HepG2 (cell line): ENCODE data around the gene APOC3. TPM values are rescaled to one million over a fixed set of nuclear protein-coding genes. Genes with fewer than 3 reads are reported as not detected.
A peak's percentile ranks its signal among the peaks of the same experiment; 100 is the strongest.

Experiments
- ATF2 ChIP-seq: sonication (generic); formaldehyde crosslinking; IDR thresholded peaks from 2 replicates; pipeline ENCODE4 v1.4.0; 2020; ENCODE audit warnings: missing genetic modification reagents
- BORCS8-MEF2B ChIP-seq: sonication (generic); formaldehyde crosslinking; IDR thresholded peaks from 2 replicates; pipeline ENCODE4 v1.8.0; 2022; ENCODE audit warnings: mild to moderate bottlenecking, missing genetic modification reagents
- DNMT1 ChIP-seq: sonication (generic); formaldehyde crosslinking; IDR thresholded peaks from 2 replicates; pipeline ENCODE4 v1.5.1; 2020; ENCODE audit warnings: mild to moderate bottlenecking, missing genetic modification reagents
- FOXA3 ChIP-seq: IDR thresholded peaks from 2 replicates; pipeline ENCODE4 v1.6.1; 2016; ENCODE audit warnings: missing genetic modification reagents, missing compliant biosample characterization
- GZF1 ChIP-seq: sonication (generic); formaldehyde crosslinking; IDR thresholded peaks from 2 replicates; pipeline ENCODE4 v1.5.1; 2020; ENCODE audit warnings: mild to moderate bottlenecking, missing genetic modification reagents
- HINFP ChIP-seq: sonication (generic); formaldehyde crosslinking; IDR thresholded peaks from 2 replicates; pipeline ENCODE4 v1.4.0; 2020; ENCODE audit warnings: low read depth, mild to moderate bottlenecking, missing genetic modification reagents
- HNF1B ChIP-seq: sonication (generic); formaldehyde crosslinking; IDR thresholded peaks from 2 replicates; pipeline ENCODE4 v1.5.1; 2020; ENCODE audit warnings: mild to moderate bottlenecking, moderate library complexity, missing genetic modification reagents
- HOXA7 ChIP-seq: sonication (generic); formaldehyde crosslinking; IDR thresholded peaks from 2 replicates; pipeline ENCODE4 v1.8.1; 2022; ENCODE audit warnings: mild to moderate bottlenecking, missing genetic modification reagents, moderate library complexity
- KLF15 ChIP-seq: sonication (generic); formaldehyde crosslinking; IDR thresholded peaks from 2 replicates; pipeline ENCODE4 v1.8.1; 2023; ENCODE audit warnings: borderline replicate concordance, mild to moderate bottlenecking, inconsistent platforms, missing genetic modification reagents, mixed read lengths
- KLF16 ChIP-seq, 2 experiments: sonication (generic) in 1 of 2; formaldehyde crosslinking in 1 of 2; IDR thresholded peaks; 2 replicates each; pipeline versions ENCODE4 v1.6.1 to v1.8.0; 2016 to 2023; ENCODE audit warnings: missing genetic modification reagents in 2 of 2, missing compliant biosample characterization in 1 of 2
- MTF2 ChIP-seq: sonication (generic); formaldehyde crosslinking; IDR thresholded peaks from 2 replicates; pipeline ENCODE4 v1.5.0; 2020; ENCODE audit warnings: missing genetic modification reagents, borderline replicate concordance
- RXRA ChIP-seq: sonication (generic); formaldehyde crosslinking; IDR thresholded peaks from 2 replicates; pipeline ENCODE4 v1.5.1; 2020; ENCODE audit warnings: missing genetic modification reagents
- SYNCRIP ChIP-seq: fragments of 200-400 bp; formaldehyde crosslinking; IDR thresholded peaks from 2 replicates; pipeline ENCODE4 v1.6.1; 2018; ENCODE audit warnings: mild to moderate bottlenecking, low read depth, low read length; ENCODE audit not compliant: insufficient read depth
- TCF12 ChIP-seq, 2 experiments: fragments of 450-650 bp in 1 of 2; sonication (generic) in 1 of 2; formaldehyde crosslinking in 1 of 2; IDR thresholded peaks; 2 replicates each; pipeline versions ENCODE4 v1.6.1 to v1.8.0; 2017 to 2022; ENCODE audit warnings: antibody characterized with exemption in 1 of 2, mild to moderate bottlenecking in 1 of 2, missing genetic modification reagents in 1 of 2, moderate library complexity in 1 of 2
- TGIF2 ChIP-seq: IDR thresholded peaks from 2 replicates; pipeline ENCODE4 v1.6.1; 2016; ENCODE audit warnings: control low read depth, missing compliant biosample characterization
- TMF1 ChIP-seq: sonication (generic); formaldehyde crosslinking; IDR thresholded peaks from 2 replicates; pipeline ENCODE4 v1.8.1; 2022; ENCODE audit warnings: low read depth, missing genetic modification reagents
- ZNF224 ChIP-seq: sonication (generic); formaldehyde crosslinking; IDR thresholded peaks from 2 replicates; pipeline ENCODE4 v1.5.0; 2020; ENCODE audit warnings: mild to moderate bottlenecking, missing genetic modification reagents
- ZNF543 ChIP-seq: sonication (generic); formaldehyde crosslinking; IDR thresholded peaks from 2 replicates; pipeline ENCODE4 v1.4.0; 2020; ENCODE audit warnings: mild to moderate bottlenecking, missing genetic modification reagents
- ZNF558 ChIP-seq: sonication (generic); formaldehyde crosslinking; IDR thresholded peaks from 2 replicates; pipeline ENCODE4 v1.9.0; 2022; ENCODE audit warnings: mild to moderate bottlenecking, missing genetic modification reagents, borderline replicate concordance
- ZNF687 ChIP-seq: sonication (generic); formaldehyde crosslinking; IDR thresholded peaks from 2 replicates; pipeline ENCODE4 v1.5.1; 2020; ENCODE audit warnings: mild to moderate bottlenecking, missing genetic modification reagents, moderate library complexity
- polyA plus RNA-seq, 8 experiments: library from polyadenylated mRNA; depleted of rRNA in 3 of 8; stranded (reverse) in 7 of 8; unstranded in 1 of 8; fragments of >200 nt; fragmentation: Illumina TruSeq in 4 of 8; extraction: Trizol in 4 of 8; gene quantifications; 2 replicates each; pipeline versions ENCODE4 v1.2.1 to v1.2.3, GENCODE V29; 2011 to 2016; ENCODE audit warnings: low read depth in 4 of 8, missing spikeins in 1 of 8, mixed read lengths in 1 of 8; ENCODE audit not compliant: insufficient read depth in 1 of 8
- total RNA-seq, 5 experiments: library from RNA; depleted of rRNA; stranded (reverse); fragments of >200 nt; fragmentation: Illumina TruSeq; extraction: Trizol; gene quantifications; 2 replicates each; pipeline ENCODE4 v1.2.3, GENCODE V29; 2016; ENCODE audit warnings: low read depth in 1 of 5

APOC3 gene
- total and polyA plus RNA-seq, 2 of the 13 experiments (the other 11 are each of a cell fraction or from before 2014, with no cell fraction given), result 314 to 687 TPM

- peak; percentile 99 for TF ChIP-seq ZNF687 (CRISPR knock-in tag)
- peak; percentile 63 for TF ChIP-seq RXRA (CRISPR knock-in tag)
- peak in 1 of 2 experiments; percentile 82; a peak in 2 of 4 replicates for TF ChIP-seq KLF16 (CRISPR knock-in tag; IDR thresholded peaks at IDR 0.05)
- 0 out of 2 replicates have a peak, but pooled peaks have one; percentile 6 for TF ChIP-seq ZNF543
- peak; percentile 68; the same call in 1 of the 2 replicates for TF ChIP-seq BORCS8-MEF2B
- TF ChIP-seq MTF2 (CRISPR knock-in tag), result no peak
- TF ChIP-seq TMF1 (CRISPR knock-in tag), result 0 out of 2 replicates have a peak, but pooled peaks have one; percentile 50
- peak; percentile 59; the same call in 1 of the 2 replicates for TF ChIP-seq FOXA3 (CRISPR knock-in tag)
- 0 out of 2 replicates have a peak, but pooled peaks have one; percentile 24 for TF ChIP-seq HINFP (CRISPR knock-in tag)
- no peak; the same call in 1 of the 2 replicates for TF ChIP-seq ZNF558 (CRISPR knock-in tag)
- peak; percentile 68; the same call in 1 of the 2 replicates for TF ChIP-seq ZNF224 (CRISPR knock-in tag)
- TF ChIP-seq HOXA7, result 0 out of 2 replicates have a peak, but pooled peaks have one; percentile 33
- 0 out of 2 replicates have a peak, but pooled peaks have one; percentile 4 for TF ChIP-seq DNMT1
- TF ChIP-seq KLF15, result no peak
- TF ChIP-seq GZF1 (CRISPR knock-in tag), result no peak
- TF ChIP-seq TGIF2 (CRISPR knock-in tag), result peak; percentile 35; the same call in 1 of the 2 replicates
- TF ChIP-seq HNF1B, result peak; percentile 11; the same call in 1 of the 2 replicates
- TF ChIP-seq TCF12 (IDR thresholded peaks at IDR 0.05), result no peak
- TF ChIP-seq TCF12 (CRISPR knock-in tag; IDR thresholded peaks at IDR 0.05), result peak; percentile 30; the same call in 1 of the 2 replicates
- TF ChIP-seq ATF2, result peak; percentile 30; the same call in 1 of the 2 replicates
- no peak for TF ChIP-seq SYNCRIP
Measured at GRCh38 chr11:116833816-116834534, 4.3 kb downstream of the APOC3 start (continued).
